Activated CD4-positive, alpha-beta T cell treated with anti-CD3 and anti-CD28 coated beads for 4 hours (primary cell): Measurements from ENCODE around the gene KCNH6.

Experiments
- DNase-seq, 2 donors: peaks; one replicate each; pipeline ENCODE4 v3.0.0-alpha.2; 2020

KCNH6 gene

DNA sequence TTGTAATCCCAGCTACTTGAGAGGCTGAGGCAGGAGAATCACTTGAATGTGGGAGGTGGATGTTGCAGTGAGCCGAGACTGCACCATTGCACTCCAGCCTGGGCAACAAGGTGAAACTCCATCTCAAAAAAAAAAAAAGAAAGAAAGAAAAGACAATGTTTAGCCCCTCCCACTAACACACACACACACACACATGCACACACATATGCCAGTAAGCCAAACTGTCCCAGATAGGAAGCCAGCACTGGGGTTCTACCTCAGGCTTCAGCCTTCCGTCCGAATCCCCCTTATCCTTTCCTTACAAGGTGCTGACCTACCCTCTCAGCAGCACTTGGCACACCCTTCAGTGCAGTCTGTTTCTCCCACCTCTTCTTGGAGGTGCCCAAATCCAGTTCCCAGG, 8.7 kb upstream of the KCNH6 start:
- DNase-seq: no peak

DNA sequence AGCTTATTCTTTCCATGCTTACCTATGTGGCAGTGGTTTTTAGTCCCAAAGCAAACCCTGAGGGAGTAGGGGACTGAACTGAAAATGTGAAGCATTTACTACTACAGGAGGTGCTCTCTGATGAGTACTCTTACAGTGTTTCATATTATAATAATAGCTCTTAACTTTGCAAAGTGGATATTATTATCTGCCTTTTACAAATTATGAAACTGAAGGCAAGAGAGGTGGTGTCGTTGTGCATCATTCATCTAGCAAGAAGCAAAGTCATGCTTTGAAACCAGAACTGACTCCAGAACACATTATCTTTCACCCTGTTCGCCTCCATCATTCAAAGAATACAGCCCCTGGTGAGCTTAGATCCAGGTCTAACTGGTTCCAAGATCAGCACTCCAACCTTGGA, 8.2 kb upstream of the KCNH6 start:
- DNase-seq: no peak

DNA sequence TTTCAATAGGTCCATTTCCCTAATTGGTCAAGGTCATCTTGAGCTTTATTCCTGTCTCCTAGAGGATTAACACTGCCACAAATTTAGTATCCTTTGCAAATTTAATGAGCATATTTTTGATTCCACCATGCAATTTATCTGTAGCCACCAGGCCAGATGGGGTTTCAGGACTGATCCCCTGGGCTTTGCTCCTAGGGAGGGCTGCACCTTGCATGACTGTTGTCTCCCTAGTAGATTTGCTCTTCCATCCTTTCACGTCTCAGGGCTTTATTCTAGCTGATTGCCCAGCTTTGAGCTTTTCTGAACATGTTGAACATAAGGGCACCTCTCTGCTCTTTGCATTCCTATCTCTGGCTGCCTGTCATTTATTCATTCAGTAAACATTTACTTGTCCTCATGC, 7.7 kb upstream of the KCNH6 start:
- DNase-seq: no peak

DNA sequence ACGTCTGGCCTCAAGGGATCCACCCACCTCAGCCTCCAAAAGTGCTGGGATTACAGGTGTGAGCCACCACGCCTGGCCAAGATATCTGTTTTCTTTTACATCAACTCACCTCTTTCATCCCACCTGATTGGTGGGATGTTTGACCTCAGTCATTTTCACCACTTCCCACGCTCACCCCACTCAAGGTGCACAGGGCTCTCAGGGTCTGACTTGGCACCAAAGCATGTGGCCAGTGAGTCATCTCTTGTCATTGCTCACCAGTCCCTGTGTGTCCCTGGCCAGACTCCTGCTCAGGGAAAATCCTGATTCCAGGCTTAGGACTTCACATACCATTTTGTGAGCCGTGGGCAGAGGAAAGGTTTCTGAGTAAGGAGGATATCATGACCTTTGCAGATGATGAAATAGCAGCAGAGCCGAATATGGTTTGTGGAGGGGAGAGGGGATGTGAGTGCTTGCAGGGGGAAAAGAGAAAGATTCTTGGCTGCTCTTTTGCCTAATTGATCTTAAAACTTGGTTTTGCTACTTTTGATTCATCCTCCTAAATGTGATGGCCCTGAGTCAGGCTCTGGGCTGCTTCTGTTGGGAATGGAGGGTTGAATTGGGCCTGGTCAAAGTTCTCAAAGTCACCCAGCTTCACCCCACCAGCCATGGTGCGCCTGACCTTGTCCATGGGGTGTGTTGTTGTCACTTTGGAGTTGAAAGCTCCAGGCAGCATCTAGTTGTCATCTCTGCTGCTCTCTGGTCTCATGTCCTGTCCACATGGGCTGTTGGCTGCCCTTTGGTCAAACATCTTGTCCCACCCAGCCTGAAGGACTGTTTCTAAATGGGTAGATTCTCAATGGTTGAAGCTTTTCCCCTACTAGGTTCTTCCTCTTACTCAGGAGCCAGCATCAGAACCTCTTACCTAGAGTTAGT, 6.0 kb upstream of the KCNH6 start:
- DNase-seq: no peak

DNA sequence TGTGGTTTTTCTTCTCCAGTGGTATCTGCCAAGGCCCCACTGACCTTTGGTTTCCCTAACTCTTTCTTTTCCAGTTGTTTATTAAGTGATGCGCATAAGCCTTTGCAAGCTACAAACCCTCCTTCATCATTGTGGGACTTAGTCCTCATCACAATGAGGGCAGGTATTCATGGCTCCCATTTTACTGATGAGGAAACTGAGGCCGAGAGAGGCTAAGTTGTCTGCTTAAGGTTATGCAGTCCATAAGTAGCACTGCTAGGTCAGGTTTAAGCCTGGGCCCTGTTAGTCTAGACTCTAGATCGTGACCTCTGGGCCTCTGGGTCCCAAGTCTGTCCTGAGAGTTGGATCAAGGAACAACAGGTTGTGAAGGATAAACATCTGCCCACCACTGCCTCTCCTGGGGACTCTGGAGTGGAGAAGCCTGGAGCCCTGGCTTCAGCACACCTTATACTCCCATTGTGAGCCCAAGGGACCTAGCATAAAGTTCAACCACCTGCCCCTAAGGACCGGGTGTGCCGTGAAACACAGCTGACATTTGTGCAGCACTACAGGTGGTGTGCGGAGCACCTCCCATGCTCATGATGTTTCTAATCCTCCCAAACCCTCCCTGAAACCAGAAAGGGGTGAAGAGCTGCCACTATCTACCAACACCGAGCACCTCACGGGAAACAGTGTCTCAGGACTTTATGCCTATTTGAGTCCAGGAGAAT, 5.2 kb upstream of the KCNH6 start:
- DNase-seq: no peak

DNA sequence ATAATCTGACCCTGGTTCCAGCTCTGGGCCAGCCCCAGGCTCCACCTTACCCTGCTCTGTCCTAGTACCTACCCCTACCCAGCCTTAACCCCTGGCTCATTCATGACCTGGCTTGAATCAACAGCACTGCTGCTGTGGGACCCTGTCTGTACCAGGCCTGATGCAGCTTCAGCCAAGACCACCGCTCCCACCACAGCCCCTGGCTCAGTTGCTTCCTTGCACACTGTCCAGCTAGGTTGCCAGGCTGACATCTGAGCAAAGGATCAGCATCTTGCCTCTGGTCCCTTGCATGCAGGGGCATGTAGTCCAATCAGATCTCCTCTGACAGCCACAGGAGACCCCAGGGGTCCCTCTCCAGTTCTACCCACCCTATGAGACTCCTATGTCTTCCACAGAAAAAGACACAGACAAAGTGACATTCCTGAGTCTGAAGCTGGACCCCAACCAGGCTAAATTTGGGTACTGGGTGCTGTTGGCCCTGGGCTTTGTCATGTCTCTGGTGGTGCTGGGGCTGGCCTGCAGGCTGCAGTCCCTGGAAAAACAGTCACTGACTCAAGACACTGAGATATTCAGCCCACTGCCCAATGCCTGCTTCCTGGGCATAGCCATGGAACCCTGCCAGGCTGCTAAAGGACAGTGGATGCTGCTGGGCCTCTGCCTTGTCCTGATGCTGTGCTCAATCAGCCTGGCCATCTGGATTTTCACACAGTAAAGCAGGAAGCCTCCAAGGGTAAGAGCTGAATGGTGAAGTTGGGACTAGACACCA, 3.9 kb upstream of the KCNH6 start:
- DNase-seq: no peak

DNA sequence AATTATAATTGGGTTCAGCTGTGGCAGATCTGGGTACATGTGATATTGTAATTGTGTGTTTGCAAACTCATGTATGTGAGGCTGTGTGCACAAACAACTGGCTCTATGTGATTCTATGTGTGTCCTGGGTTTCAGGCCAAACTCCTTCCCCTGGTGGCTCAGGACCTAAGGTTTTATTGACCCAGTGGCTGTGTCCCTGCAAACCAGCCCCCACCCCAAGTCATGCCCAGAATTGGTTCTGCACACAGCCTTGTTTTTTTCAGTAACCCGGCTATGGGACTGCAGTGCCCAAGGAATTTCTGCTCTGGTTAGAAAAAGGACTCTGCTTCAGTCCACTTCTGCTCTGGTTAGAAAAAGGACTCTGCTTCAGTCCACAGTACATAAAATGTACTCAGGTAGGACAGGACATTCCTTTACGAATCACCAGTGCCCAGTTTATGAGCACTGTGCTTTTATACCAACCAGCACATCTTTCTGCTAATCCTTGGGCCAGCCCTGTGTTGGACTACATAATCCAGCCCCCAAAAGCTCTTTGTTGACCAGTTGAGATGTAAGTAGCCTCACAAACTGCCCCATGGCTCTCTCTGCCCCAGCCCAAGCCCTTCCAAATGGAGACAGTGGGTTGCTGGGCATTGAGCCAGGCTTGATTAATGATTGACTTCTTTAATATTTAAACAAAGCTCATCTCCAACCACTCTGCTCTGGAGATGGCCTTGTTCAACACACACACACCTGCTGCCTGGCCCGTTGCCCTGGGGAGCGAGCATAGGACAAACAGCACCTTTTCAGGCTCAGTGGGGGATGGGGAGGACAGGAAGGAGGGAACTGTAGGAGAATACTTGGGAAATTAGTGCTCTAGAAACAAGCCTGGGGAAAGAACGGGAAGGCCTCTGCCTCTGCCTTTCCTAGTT, 2.9 kb upstream of the KCNH6 start:
- no peak for DNase-seq

DNA sequence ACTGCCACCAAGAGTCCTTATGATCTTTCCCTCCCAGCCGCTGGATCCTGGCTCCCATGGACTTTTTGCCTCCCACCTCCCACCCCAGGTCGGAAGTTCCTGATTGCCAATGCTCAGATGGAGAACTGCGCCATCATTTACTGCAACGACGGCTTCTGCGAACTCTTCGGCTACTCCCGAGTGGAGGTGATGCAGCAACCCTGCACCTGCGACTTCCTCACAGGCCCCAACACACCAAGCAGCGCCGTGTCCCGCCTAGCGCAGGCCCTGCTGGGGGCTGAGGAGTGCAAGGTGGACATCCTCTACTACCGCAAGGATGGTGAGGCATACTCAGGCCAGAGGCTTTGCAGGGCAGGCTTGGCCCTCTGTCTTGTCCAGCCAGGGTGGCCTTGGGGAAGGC, 893 bp downstream of the KCNH6 start:
- DNase-seq: no peak

DNA sequence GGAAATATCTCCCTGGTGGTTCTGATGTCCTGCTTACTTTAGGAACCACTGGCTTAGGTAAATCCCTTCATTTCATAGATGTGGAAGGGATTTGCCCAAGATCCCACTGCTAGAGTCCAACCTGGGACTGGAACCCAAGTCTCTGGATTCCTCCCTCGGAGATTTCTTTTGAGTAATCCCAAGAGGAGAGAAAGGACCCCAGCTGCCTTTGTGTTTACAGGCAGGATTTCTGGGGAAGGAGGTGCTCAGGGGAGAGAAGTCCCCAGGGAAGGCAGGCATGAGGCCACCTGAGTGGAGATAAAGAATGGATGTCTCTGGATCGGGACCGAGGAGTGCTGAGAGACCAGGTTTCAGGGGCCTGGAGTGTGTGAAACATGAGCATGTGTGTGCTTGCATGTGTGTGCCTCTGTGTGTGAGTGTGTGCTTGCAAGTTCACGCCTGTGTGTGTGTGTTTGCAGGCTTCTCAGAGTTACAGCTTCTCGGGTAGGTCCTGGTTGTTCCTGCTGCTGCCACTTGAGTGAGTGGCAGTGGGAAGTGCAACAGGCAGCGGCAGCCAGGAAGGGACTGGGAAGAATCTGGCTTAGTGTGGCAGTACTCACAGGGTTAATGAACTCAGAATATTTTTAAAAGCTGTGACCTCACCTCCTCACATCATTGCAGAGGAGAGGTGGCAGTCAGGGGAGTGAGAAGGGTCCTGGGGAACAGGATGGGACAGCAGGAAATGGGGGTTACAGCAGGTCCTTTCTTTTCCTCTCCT, 2.2 kb downstream of the KCNH6 start:
- DNase-seq: no peak

DNA sequence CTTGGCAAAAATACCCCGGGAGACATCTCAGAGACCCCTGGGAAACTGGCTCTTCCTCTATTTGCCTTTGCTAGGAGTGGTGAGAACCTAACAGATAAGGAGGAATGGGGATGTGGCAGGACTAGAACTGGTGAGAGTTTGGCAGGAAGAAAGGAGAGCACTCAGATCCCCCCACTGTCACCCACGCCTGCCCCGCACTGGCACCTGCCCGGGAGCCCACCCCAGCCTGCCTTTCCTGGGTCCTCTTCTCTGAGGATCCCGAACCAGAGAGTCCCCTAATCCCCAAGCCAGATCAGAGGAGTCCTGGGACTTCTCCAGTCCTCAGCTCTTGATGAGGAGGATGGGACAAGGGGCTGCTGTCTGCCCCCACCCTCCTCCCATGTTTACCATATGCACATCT, 3.7 kb downstream of the KCNH6 start:
- no peak for DNase-seq

DNA sequence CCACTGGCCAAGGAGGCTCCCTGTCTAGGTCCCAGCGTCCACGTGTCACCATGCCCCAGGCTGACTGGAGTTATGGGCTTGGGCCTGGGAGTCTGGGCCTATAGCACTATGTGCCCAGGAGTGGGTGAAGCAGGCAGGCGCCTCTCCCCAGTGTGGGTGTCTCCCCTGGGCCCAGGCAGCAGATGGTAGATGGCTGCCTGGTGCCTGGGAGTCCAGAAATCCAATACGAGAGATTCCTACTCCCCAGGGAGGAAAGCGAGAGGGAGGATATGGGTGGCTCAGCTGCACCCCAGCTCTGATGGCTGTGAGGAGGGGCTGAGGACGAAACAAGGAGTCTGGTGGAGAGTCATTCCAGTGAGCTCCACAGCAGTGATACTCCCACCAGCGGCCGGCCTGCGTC, 5.0 kb downstream of the KCNH6 start:
- DNase-seq: no peak

DNA sequence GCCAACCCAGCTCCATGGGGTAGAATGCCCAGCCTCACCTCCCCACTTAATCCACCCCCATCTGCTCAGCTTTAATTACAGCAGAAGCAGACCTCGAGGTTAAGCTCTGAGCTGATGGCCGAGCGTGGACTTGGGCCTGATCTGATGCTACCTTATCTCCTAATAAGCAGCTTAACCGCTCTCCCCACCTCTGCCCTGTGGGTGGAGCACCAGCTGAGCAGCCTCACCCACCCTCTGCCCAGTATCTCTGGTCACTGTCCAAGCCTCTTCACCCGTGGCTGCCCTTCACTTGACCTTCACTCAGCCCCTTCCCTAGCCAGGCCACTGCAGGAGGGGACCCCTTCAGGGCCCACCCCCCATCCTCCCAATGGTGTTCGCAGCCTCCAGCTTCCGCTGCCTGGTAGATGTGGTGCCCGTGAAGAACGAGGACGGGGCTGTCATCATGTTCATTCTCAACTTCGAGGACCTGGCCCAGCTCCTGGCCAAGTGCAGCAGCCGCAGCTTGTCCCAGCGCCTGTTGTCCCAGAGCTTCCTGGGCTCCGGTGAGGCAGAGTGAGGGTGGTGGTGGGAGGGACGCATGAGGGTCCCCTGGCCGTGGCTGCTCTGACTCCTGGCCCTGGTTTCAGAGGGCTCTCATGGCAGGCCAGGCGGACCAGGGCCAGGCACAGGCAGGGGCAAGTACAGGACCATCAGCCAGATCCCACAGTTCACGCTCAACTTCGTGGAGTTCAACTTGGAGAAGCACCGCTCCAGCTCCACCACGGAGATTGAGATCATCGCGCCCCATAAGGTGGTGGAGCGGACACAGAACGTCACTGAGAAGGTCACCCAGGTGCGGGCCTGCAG, 6.8 kb downstream of the KCNH6 start:
- DNase-seq: no peak

DNA sequence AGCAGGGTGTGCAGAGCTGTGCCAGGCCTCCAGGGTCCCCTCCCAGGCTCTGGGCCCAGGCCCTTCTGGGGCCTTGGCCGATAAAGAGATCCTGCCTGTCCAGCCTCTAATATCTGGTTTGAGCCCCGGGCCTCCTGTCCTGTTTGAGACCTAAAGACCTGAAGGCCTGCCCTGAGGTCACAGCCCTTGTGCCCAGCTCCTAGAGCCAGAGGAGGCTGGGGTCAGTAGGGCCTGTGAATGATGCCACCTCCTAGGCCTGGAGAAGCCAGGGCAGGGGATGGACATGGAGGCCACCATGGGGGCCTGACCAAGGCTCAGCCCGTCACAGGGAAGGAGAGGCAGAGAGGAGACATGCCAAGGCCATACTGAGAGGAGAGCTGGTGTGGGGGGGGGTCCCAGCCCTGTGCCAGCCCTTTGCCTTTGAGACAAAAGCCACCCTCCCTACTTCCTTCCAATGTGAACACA, 7.4 kb downstream of the KCNH6 start:
- no peak for DNase-seq

DNA sequence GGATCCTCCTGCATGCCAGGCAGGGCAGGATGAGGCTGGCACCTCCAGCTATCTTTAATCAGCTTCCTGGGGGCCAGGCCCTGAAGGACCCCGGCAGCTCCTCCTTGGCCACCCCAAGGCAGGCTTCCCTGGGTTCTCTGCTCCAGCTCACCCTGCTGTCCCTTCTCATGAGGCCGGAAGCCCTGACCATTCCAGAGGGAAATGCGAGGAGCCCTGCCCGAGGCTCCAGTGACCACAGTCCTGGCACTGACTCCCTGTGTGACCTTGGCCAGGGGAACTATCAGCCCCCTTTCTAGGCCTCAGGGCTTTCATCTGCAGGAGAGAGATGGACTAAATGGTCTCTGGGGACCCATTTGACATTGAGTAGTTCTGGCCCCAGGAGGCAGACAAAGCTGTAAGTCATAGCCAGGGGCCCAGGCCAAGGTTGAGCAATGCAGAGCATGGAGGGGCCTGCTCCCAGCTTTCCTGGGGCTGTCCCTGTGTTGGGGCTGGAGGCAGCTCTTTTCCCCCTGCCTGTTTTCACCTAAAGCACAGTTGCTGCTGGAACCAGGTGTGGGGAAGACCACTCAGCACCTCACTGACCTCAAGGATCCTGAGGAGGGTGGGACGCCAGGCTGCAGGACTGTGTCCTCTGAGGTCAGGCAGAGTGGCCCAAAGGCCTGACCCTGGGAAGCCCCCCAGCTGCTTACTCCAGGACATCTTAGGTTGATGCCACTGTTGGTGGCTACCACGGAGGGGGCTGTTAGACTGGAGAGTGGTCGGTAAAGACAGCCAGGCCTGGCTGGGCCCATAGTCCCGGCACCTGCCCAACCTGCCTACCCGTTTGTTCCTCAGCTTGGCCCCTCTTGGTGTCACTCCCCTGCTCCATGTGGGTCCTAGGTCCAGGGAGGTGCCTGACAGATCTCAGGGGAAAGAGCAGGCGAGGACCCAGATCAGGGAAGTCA, 8.1 kb downstream of the KCNH6 start:
- DNase-seq: no peak

DNA sequence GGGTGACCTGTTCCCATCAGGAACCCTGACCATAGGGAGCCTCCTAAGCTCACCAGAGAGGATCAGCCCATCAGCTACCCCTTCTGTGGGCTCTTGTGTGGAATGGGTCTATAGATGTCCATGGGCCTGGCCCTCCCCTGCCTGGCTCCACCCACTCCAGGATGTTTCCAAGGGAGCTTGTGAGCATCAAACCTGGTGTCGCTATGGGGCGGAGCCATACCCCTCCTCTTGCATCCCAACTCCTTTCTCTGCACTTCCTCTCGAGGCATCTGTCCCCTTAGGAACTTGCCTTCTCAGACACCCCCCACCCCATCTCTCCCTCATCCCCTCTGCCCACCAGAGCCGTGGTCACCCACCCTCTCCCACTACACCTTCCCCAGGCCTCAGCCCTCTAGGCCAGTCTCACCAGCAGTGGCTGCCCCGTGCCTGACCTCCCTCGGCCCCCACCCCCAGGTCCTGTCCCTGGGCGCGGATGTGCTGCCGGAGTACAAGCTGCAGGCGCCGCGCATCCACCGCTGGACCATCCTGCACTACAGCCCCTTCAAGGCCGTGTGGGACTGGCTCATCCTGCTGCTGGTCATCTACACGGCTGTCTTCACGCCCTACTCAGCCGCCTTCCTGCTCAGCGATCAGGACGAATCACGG, 10.4 kb downstream of the KCNH6 start:
- no peak for DNase-seq

DNA sequence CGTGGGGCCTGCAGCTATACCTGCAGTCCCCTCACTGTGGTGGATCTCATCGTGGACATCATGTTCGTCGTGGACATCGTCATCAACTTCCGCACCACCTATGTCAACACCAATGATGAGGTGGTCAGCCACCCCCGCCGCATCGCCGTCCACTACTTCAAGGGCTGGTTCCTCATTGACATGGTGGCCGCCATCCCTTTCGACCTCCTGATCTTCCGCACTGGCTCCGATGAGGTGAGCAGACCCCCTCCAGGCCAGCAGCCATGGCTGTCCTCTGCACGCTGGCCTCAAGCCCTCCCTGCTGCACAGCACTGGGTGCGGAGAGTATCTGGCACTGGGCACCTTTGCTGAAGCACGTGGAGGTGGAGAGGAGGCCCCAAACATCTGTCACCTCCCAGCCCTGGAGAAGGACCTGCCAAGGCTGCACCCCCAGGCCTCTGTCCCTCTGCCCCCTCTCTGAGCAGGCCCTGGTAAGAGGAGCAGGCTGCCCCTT, 11.0 kb downstream of the KCNH6 start:
- no peak for DNase-seq

DNA sequence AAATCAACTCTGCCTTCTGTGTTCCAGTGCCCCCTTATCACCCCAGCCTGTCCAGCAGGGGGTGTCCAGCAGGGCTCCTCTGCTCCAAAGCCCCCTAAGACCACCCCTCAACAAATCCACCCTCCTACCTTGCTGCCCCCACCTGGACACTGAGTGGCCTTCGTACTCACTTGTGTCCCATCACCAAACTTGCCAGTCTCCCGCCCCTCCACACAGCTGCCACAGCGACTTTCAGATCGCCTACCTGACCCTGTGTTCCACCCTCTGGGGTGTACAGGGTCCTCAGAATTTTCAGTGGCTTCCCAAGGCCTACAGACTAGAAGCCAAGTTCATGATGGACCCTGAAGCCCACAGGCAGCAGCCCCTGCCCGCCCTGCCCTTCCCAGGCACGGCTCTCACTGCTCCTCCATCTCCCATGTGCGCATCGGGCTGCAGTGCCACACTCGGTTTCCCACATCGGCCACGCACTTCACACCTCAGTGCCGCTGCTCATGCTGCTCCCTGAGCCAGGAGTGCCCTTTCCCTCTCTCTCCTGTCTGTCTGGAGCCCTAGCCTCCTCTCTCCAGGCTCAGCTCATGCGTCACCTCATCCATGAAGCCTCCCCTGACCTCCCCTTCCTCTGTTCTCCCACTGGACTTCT, 11.8 kb downstream of the KCNH6 start:
- DNase-seq: no peak

DNA sequence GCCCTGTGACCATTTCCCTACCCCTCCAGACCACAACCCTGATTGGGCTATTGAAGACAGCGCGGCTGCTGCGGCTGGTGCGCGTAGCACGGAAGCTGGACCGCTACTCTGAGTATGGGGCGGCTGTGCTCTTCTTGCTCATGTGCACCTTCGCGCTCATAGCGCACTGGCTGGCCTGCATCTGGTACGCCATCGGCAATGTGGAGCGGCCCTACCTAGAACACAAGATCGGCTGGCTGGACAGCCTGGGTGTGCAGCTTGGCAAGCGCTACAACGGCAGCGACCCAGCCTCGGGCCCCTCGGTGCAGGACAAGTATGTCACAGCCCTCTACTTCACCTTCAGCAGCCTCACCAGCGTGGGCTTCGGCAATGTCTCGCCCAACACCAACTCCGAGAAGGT, 12.5 kb downstream of the KCNH6 start:
- DNase-seq: no peak
